ENCODE measurements around the gene UNC13D. TPM values are rescaled to one million over a fixed set of nuclear protein-coding genes. Genes with fewer than 3 reads are reported as not detected.

The UNC13D gene
- polyA plus RNA-seq, 1 donor (not counting 4 experiments of a cell fraction or from before 2014, with no cell fraction given): 0.25 TPM

DNA sequence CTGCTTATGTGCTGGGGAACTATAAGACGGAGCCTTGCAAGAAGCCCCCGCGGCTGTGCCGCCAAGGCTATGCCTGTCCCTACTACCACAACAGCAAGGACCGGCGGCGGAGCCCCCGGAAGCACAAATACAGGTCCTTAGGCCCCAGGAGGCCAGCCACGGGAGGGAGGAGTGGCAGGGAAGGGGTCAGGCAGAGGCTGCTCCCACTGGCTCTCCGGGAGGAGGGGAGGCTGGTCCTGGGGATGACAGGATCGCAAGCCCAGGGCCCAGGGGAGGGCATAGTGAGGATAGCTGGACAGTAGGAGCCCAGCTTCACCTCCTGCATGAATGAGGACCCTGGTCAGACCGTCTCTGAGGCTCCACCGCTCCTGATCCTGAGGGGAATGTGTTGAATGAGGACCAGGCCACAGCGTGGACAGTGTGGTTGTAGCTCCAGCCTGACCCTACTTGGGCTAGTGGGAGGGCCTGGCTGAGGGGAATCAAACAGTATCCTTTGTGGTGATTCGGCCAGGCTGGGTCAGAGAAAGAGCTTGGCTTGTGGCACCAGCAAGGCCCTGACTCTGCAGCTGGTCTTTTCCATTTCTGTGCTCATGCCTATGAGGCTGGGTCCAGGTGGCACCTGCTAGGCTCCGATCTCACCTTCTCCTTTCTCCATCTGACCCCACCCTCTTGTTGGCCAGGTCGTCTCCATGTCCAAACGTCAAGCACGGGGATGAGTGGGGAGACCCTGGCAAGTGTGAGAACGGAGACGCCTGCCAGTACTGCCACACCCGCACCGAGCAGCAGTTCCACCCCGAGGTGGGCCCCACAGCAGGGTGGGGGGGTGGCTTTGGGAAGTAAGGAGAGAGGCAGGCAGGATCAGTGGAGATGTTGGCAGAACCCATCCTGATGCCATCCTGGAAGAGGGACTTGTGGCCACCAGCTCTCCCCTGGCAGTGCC is 30.9 kb downstream of the UNC13D start:
- Histone ChIP-seq H2AFZ (ENCODE audit: control insufficient read depth, low read length) (no peak overlapping the region), H3K9me1 (ENCODE audit: control insufficient read depth, extremely low read depth, insufficient read depth, low read length) (peaks cover 5% of the 10 kb centered on the region), H3K36me3 (ENCODE audit: control insufficient read depth in 2 of 2, extremely low read depth in 1 of 2, insufficient read depth in 2 of 2, low read length in 2 of 2) (peaks cover 8 to 10% of the 10 kb centered on the region in 2 experiments), H3K4me1 (ENCODE audit: control insufficient read depth, extremely low read depth, insufficient read depth, low read length) (peaks cover 31% of the 10 kb centered on the region), H3K4me2 (ENCODE audit: control insufficient read depth, extremely low read depth, insufficient read depth, low read depth, low read length) (no peak overlapping the region), H3K27me3 (ENCODE audit: control insufficient read depth, extremely low read depth, insufficient read depth, low read length) (no peaks in the 10 kb centered on the region), H3K9ac (ENCODE audit: control insufficient read depth, extremely low read depth, insufficient read depth, low read length) (no peak overlapping the region), H3K27ac (ENCODE audit: control insufficient read depth, insufficient read depth, low read length) (no peak overlapping the region), H3K79me2 (ENCODE audit: control insufficient read depth, insufficient read depth, low read length) (no peaks in the 10 kb centered on the region), H4K20me1 (ENCODE audit: control insufficient read depth, extremely low read depth, insufficient read depth, low read length) (no peaks in the 10 kb centered on the region), H3K9me3 (ENCODE audit: control insufficient read depth, low read depth, low read length) (no peaks in the 10 kb centered on the region), H3K4me3 (ENCODE audit: control insufficient read depth in 2 of 3, extremely low read depth in 1 of 3, insufficient read depth in 2 of 3, low read depth in 1 of 3, low read length in 3 of 3) (no peak overlapping the region)
- dilution Hi-C loops (cut with MboI; ENCODE audit: extremely low pct_ligation_motif_present, low sequenced_read_pairs): no loop called here
- TF ChIP-seq EZH2 (IDR thresholded peaks at IDR 0.05; ENCODE audit: low read length): no peak
- TF ChIP-seq, protein P1, sequence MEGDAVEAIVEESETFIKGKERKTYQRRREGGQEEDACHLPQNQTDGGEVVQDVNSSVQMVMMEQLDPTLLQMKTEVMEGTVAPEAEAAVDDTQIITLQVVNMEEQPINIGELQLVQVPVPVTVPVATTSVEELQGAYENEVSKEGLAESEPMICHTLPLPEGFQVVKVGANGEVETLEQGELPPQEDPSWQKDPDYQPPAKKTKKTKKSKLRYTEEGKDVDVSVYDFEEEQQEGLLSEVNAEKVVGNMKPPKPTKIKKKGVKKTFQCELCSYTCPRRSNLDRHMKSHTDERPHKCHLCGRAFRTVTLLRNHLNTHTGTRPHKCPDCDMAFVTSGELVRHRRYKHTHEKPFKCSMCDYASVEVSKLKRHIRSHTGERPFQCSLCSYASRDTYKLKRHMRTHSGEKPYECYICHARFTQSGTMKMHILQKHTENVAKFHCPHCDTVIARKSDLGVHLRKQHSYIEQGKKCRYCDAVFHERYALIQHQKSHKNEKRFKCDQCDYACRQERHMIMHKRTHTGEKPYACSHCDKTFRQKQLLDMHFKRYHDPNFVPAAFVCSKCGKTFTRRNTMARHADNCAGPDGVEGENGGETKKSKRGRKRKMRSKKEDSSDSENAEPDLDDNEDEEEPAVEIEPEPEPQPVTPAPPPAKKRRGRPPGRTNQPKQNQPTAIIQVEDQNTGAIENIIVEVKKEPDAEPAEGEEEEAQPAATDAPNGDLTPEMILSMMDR (optimal IDR thresholded peaks at IDR 0.05 in 1 of 3, IDR thresholded peaks at IDR 0.05 in 1 of 3, conservative IDR thresholded peaks at IDR 0.05 in 1 of 3; ENCODE audit: extremely low read depth in 1 of 3, insufficient read depth in 2 of 3, low read length in 3 of 3): no peak
- DNase-seq (ENCODE audit: low read depth, low spot score) (no peak), FAIRE-seq (no peak)

DNA sequence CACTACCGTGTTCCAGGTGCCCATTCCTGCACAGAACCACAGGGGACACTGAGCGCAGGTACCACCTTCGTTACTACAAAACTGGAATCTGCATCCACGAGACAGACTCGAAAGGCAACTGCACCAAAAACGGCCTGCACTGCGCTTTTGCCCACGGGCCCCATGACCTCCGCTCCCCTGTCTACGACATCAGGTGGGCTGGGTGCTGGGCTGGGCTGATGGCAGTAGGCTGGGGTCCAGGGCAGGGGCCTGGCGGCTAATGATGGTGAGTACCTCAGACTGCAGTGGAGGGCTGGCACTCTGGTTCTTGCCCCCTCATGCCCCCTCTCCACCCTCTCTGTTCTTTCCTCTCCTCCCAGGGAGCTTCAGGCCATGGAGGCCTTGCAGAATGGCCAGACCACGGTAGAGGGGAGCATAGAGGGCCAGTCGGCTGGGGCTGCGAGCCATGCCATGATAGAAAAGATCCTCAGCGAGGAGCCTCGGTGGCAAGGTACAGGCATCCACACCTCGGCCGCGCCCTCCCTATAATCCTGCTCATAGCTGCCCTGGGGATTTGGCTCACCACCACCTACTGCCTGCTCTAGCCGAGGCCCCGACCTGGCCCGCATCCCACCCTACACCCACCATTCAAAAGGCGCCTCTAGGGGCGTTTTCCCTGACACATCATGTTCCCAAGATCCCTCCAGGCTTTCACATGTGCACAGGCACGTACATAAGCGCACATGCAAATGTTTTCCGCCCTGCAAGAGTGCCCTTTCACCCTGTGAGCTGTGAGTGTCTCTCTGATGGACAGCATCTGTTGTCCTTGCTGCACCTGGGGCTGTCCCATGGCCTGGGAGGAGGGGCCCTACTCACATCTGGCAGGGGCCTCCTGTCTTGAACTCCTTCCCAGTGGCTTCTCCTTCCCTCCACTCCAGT is 31.8 kb downstream of the UNC13D start:
- Histone ChIP-seq H3K79me2 (ENCODE audit: control insufficient read depth, insufficient read depth, low read length) (no peaks in the 10 kb centered on the region), H3K9me1 (ENCODE audit: control insufficient read depth, extremely low read depth, insufficient read depth, low read length) (peaks cover 5% of the 10 kb centered on the region), H3K9ac (ENCODE audit: control insufficient read depth, extremely low read depth, insufficient read depth, low read length) (no peak overlapping the region), H4K20me1 (ENCODE audit: control insufficient read depth, extremely low read depth, insufficient read depth, low read length) (no peaks in the 10 kb centered on the region), H3K4me3 (ENCODE audit: control insufficient read depth in 2 of 3, extremely low read depth in 1 of 3, insufficient read depth in 2 of 3, low read depth in 1 of 3, low read length in 3 of 3) (no peak overlapping the region), H2AFZ (ENCODE audit: control insufficient read depth, low read length) (no peak overlapping the region), H3K36me3 (ENCODE audit: control insufficient read depth in 2 of 2, extremely low read depth in 1 of 2, insufficient read depth in 2 of 2, low read length in 2 of 2) (peaks cover 6 to 8% of the 10 kb centered on the region in 2 experiments), H3K9me3 (ENCODE audit: control insufficient read depth, low read depth, low read length) (no peaks in the 10 kb centered on the region), H3K27ac (ENCODE audit: control insufficient read depth, insufficient read depth, low read length) (no peak overlapping the region), H3K4me2 (ENCODE audit: control insufficient read depth, extremely low read depth, insufficient read depth, low read depth, low read length) (no peak overlapping the region), H3K27me3 (ENCODE audit: control insufficient read depth, extremely low read depth, insufficient read depth, low read length) (no peaks in the 10 kb centered on the region), H3K4me1 (ENCODE audit: control insufficient read depth, extremely low read depth, insufficient read depth, low read length) (peaks cover 34% of the 10 kb centered on the region)
- FAIRE-seq (no peak), DNase-seq (ENCODE audit: low read depth, low spot score) (no peak)
- TF ChIP-seq, protein P1 (optimal IDR thresholded peaks at IDR 0.05 in 1 of 3, IDR thresholded peaks at IDR 0.05 in 1 of 3, conservative IDR thresholded peaks at IDR 0.05 in 1 of 3; ENCODE audit: extremely low read depth in 1 of 3, insufficient read depth in 2 of 3, low read length in 3 of 3): no peak
- TF ChIP-seq EZH2 (IDR thresholded peaks at IDR 0.05; ENCODE audit: low read length): no peak
- dilution Hi-C loops (cut with MboI; ENCODE audit: extremely low pct_ligation_motif_present, low sequenced_read_pairs): no loop called here
